Osteocyte (in vitro differentiated cells): ENCODE data around the gene CDH4. TPM values are rescaled to one million over a fixed set of nuclear protein-coding genes. Genes with fewer than 3 reads are reported as not detected.

Source experiments
- DNase-seq: peaks from one replicate; pipeline ENCODE4 v3.0.0; 2021; ENCODE audit warnings: mixed read lengths; ENCODE audit not compliant: unreplicated experiment; ENCODE audit errors: extremely low spot score
- H3K27ac Mint-ChIP-seq: one replicate; pipeline ENCODE4 v1.8.0; 2021; ENCODE audit warnings: mild to moderate bottlenecking, mixed read lengths; ENCODE audit not compliant: unreplicated experiment
- H3K27me3 Mint-ChIP-seq: one replicate; pipeline ENCODE4 v1.8.0; 2021; ENCODE audit warnings: mixed read lengths; ENCODE audit not compliant: unreplicated experiment
- H3K36me3 Mint-ChIP-seq: one replicate; pipeline ENCODE4 v1.8.0; 2021; ENCODE audit warnings: mixed read lengths; ENCODE audit not compliant: unreplicated experiment
- H3K4me1 Mint-ChIP-seq: one replicate; pipeline ENCODE4 v1.8.0; 2021; ENCODE audit warnings: mixed read lengths; ENCODE audit not compliant: unreplicated experiment
- H3K4me3 Mint-ChIP-seq: one replicate; pipeline ENCODE4 v1.8.0; 2021; ENCODE audit warnings: mild to moderate bottlenecking, moderate library complexity, mixed read lengths; ENCODE audit not compliant: unreplicated experiment
- H3K9me3 Mint-ChIP-seq: one replicate; pipeline ENCODE4 v1.8.0; 2021; ENCODE audit warnings: mixed read lengths; ENCODE audit not compliant: unreplicated experiment
- total RNA-seq: library from RNA; stranded (reverse); gene quantifications from 2 replicates; pipeline ENCODE4 v1.2.1, GENCODE V29; 2021
- TF ChIP-seq, protein P1 (sequence below): fragments of 200-600 bp; sonication (generic); IDR thresholded peaks from 2 replicates; pipeline ENCODE4 v1.5.0; 2021; ENCODE audit warnings: antibody characterized with exemption, mild to moderate bottlenecking, moderate library complexity

The CDH4 gene
- total RNA-seq, 1 donor from 2014 or later = 1.3 TPM

DNA sequence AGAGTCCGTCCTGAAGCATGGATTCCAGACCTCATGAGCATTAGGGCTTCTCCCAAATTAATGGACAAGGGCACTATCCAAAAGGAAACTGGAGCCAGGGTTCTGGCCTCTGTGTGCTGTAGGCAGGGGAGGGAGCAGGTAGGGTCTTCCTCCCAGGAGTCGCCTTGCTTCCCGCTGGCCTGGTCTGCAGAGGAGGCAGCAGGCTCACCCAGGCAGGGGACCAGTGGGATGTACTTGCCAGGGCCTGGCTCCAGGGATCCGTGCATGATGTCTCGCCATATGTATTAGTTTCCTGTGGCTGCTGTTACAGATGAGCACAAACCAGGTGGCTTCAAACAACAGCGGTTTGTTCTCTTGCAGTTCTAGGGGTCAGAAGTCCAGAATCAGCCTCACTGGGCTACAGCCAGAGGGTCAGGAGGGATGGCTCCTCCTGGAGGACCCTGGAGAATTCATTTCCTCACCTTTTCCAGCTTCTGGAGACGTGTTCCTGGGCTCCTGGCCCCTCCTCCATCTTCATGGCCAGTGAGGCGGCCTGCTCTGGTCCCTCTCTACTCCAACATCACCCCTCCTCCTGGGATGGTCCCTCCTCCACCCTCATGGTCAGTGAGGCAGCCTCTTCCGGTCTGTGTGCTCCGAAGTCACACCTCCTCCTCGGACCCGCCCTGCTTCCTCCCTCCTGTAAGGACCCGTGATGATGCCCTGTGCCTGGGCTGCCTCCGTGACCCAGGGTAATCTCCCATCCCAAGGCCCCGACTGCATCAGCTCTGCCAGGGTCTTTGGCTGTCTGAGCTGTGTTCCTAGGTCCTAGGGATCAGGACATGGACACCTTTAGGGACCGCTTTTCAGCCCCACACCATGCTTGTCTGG, 329.1 kb downstream of the CDH4 start:
- Mint-ChIP-seq H3K4me1 (no peaks in the 10 kb centered on the region), H3K36me3 (no peaks in the 10 kb centered on the region), H3K27me3 (peaks cover 7% of the 10 kb centered on the region), H3K27ac (no peak overlapping the region), H3K4me3 (no peak overlapping the region), H3K9me3 (no peaks in the 10 kb centered on the region)
- DNase-seq = no peak
- TF ChIP-seq, protein P1, sequence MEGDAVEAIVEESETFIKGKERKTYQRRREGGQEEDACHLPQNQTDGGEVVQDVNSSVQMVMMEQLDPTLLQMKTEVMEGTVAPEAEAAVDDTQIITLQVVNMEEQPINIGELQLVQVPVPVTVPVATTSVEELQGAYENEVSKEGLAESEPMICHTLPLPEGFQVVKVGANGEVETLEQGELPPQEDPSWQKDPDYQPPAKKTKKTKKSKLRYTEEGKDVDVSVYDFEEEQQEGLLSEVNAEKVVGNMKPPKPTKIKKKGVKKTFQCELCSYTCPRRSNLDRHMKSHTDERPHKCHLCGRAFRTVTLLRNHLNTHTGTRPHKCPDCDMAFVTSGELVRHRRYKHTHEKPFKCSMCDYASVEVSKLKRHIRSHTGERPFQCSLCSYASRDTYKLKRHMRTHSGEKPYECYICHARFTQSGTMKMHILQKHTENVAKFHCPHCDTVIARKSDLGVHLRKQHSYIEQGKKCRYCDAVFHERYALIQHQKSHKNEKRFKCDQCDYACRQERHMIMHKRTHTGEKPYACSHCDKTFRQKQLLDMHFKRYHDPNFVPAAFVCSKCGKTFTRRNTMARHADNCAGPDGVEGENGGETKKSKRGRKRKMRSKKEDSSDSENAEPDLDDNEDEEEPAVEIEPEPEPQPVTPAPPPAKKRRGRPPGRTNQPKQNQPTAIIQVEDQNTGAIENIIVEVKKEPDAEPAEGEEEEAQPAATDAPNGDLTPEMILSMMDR = no peak

DNA sequence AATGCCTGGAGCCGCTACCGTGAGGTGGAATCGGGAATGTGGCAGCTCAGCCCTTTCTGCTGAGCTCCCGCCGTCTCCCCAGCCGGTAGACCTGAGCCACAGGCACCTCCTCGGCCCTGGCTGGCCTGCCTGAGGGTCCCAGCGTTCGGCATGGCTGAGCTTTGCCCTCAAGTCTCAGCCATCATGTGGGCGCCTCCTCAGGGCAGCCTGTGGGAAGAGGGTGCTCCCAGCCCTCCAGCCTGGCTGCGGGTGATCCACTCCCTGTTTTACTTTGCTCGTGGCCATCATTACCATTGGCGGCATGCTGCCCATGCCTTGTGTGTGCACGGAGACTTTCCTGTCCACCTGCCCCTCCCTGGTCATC, 329.7 kb downstream of the CDH4 start:
- Mint-ChIP-seq H3K27me3 (peaks cover 7% of the 10 kb centered on the region), H3K4me3 (no peak overlapping the region), H3K9me3 (no peaks in the 10 kb centered on the region), H3K4me1 (no peaks in the 10 kb centered on the region), H3K36me3 (no peaks in the 10 kb centered on the region), H3K27ac (no peak overlapping the region)
- TF ChIP-seq, protein P1 = no peak
- DNase-seq = no peak

DNA sequence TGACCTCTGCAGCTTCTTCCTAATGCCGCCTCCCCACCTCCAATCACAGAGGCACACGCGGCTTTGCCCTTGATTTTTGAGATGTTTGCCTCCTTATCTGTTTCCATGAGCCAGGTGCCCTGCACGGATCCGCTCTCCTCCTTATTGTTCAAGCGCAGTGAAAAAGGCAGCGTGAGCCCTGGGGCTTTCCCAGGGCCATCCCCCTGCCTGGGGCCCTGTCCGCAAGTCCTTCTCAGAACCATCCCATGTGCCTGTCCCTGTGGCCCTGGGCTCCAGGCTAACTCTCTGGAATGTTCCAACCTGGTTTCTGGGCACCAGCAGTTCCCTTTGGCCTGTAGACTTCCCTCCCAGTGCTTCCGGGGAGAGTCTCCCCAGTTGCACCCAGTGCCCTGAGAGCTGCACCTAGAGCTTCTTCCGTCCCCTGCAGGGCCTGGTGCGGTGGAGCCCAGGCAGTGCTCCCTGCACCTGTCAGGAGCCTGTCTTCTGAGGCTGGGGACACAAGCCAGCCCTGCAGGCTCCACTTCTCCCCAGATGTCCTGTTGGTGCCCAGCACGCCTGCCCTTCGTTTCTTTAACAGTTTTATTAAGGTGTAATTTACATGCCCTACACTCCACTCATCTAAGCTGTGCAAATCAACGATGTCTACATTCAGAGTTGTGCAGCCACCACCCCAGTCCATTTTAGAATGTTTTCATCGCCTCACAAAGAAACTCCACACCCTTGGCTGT, 330.3 kb downstream of the CDH4 start:
- DNase-seq = no peak
- H3K4me1 Mint-ChIP-seq = no peaks in the 10 kb centered on the region
- TF ChIP-seq, protein P1 = no peak
- H3K27me3 Mint-ChIP-seq = peaks cover 7% of the 10 kb centered on the region
- H3K27ac Mint-ChIP-seq = no peak overlapping the region
- H3K36me3 Mint-ChIP-seq = no peaks in the 10 kb centered on the region
- H3K4me3 Mint-ChIP-seq = no peak overlapping the region
- no peaks in the 10 kb centered on the region for H3K9me3 Mint-ChIP-seq

DNA sequence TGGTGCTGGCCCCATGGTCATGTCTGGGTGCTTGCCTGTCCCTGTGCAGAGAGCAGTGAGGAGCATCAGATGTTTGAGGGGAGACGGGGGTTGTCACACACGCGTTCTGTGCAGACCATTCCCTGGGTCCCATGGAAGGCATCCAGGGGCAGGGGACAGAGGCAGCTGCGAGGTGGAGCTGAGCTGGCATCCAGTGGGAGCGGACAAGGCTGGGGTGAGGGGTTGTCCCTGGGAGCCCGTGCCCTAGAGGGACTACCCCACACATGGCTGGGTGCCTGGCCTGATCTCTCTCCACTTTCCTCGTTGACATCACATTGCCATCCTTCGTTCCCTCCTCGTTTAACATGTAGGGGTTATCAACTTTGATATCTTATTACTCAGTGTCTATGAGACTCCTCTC, 331.3 kb downstream of the CDH4 start:
- H3K36me3 Mint-ChIP-seq = no peaks in the 10 kb centered on the region
- peaks cover 5% of the 10 kb centered on the region for H3K4me1 Mint-ChIP-seq
- TF ChIP-seq, protein P1 = no peak
- H3K4me3 Mint-ChIP-seq = no peak overlapping the region
- no peak overlapping the region for H3K27ac Mint-ChIP-seq
- no peak for DNase-seq
- H3K27me3 Mint-ChIP-seq = peaks cover 3% of the 10 kb centered on the region
- no peaks in the 10 kb centered on the region for H3K9me3 Mint-ChIP-seq

DNA sequence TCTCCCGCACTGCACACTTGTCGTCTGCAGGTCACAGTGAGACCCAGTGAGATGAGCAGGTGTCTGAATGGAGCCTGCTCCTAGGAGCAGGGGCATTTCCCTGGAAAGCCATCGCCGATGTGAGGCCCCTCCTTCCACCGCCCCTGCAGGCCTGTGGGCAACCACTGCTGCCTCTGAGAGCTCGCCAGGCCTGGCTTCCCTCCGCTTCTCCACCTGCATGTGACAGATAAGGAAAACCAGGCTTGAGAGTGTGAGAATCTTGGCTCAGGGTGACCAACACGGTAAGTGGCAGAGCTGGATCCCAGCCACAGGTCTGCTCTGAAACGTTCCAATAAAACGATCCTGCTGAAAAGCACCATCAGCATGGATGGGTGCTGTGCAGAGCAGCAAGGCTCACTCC, 332.8 kb downstream of the CDH4 start:
- H3K9me3 Mint-ChIP-seq = no peaks in the 10 kb centered on the region
- no peak overlapping the region for H3K4me3 Mint-ChIP-seq
- no peaks in the 10 kb centered on the region for H3K27me3 Mint-ChIP-seq
- no peaks in the 10 kb centered on the region for H3K36me3 Mint-ChIP-seq
- H3K27ac Mint-ChIP-seq = no peak overlapping the region
- peaks cover 17% of the 10 kb centered on the region for H3K4me1 Mint-ChIP-seq
- no peak for DNase-seq
- TF ChIP-seq, protein P1 = no peak
